Amniotic stem cell (primary cell): ENCODE results near the gene PTPN6.

Source experiments
- DNase-seq: peaks from one replicate; lab custom pipeline; 2025; lab: John Stamatoyannopoulos, UW

The PTPN6 gene

DNA sequence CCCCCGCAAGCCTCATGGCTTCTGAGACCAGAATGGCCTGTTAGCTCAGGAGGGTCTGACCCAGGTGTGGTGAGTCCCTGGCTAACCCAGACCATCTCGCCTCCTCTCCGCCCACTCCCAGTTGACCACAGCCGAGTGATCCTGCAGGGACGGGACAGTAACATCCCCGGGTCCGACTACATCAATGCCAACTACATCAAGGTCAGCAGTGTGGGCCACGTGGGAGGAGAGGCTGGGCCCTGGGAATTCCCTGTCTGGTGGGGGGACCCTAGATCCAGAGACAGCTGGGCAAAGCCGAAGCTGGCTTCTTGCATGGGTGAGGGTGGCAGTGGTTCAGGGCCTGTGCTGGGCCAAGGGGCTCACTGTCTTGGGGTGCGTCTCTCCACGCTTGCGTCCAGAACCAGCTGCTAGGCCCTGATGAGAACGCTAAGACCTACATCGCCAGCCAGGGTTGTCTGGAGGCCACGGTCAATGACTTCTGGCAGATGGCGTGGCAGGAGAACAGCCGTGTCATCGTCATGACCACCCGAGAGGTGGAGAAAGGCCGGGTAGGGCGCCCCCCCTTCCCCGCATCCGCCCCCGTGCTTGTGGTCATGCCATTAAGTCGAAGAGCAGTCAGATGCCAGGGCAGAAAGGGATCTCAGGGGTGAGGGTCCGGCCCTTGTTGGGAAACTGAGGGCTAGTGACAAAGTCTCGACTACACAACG lies 5.0 kb downstream of the PTPN6 start:
- no peak for DNase-seq

DNA sequence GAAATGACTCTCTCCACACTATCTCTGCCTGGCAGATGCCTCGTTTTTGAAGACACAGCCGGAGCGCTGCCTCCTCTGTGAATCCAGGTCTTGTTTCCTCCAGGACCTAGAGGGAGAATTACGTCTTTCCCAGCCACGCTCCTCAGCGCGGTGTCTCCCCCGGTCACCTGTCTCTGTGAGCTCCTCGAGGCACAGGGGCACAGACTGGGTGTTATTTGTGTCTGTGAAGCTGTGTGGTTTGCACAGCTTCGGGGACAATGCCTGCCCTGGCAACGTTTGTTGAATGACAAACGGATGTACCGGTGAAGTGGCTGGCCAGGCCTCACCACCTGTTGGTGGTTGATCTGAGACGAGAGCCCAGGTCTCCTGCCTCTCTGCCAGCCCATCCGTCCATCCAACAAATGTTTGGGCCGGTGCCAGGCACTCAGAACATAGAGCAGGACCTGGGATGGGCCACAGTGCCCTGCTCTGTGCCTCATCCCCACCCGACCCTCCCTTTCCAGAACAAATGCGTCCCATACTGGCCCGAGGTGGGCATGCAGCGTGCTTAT lies 6.1 kb downstream of the PTPN6 start:
- no peak for DNase-seq

DNA sequence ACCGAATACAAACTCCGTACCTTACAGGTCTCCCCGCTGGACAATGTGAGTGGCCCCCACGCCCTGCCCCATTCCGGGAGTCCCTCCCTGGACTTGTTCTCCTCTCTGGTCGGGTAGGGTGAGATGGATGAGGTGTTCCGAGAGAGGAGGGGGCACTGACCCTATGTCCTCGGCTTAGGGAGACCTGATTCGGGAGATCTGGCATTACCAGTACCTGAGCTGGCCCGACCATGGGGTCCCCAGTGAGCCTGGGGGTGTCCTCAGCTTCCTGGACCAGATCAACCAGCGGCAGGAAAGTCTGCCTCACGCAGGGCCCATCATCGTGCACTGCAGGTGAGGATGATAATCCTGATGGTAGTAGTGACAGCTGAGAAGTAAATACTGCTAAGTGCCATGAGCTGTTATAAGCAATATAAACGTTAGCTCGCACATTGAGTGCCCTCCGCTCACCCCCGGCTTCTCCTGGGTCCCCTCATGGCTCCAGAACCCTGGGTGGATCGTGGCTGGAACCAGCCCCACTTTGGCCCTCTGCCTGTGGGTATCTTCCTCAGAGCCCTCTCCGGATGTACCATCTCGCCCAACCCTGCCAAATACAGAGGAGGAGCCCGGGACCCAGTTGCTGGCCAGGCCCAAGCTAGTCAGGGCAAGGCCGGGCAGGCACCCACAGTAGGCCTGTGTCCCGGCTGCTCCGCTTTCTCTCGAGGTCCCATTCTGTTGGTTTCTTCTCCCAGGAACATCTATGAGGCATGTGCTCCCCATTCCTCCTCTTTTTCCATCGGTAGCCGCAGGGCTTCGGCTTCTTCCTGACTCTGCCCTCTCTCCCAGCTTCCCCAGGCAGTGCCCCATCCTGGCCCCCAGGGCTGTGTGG lies 6.8 kb downstream of the PTPN6 start:
- DNase-seq, result no peak

DNA sequence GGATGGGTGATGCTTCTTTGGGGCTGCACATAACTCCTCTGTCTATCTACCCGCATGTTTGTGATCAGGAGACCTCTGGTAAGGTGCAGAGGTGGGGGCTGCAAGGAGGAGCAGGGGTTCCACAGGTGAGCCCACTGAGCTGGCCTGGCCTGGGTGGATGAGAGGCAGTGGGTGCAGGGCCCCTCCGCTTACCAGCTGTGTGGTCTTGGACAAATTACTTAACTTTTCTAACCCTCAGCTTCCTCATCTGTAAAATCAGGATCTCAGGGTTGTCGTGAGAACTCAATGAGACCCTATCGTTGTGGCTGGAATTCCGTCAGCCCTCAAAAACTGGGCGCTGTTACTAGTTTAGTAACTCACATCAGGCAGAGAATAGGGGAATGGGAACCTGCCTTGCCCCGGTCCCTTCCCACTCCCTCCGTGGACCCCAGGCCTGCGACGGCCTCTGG lies 7.5 kb downstream of the PTPN6 start:
- DNase-seq, result no peak

DNA sequence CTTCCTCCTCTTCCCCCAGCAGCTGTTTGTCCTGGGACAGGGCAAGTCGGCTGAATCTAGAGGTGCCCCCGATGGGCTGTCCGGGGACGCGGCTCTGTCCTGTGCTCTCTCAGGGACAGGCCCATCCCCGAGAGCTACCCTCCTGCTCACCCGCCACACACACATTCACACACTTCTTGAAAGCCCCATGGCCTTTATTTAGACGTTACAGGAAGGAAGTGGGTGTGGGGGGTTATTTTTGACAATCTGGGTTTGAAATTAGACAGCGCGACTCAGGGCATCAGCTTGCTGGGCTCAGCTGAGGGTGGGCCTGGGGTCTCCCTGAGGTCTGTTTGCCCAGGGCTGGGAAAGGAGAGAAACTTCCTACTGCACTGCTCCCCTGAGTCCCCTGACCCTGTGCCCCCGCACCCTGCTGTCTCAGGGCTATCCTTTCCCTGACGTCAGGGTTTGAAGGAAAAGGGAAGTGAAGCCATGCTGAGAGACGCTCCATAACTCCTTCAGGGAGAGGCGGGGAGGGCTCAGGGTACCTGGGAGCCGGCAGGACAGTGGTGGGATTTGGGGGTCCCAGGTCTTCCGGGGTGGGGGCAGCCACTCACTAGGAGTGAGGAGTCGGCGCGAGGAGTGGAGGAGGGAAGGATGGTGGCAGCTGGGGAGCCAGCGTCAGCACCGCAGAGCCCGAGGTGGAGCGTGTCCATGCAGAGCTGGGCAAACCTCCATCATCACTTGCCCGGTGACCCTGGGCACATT lies 8.1 kb downstream of the PTPN6 start:
- no peak for DNase-seq

DNA sequence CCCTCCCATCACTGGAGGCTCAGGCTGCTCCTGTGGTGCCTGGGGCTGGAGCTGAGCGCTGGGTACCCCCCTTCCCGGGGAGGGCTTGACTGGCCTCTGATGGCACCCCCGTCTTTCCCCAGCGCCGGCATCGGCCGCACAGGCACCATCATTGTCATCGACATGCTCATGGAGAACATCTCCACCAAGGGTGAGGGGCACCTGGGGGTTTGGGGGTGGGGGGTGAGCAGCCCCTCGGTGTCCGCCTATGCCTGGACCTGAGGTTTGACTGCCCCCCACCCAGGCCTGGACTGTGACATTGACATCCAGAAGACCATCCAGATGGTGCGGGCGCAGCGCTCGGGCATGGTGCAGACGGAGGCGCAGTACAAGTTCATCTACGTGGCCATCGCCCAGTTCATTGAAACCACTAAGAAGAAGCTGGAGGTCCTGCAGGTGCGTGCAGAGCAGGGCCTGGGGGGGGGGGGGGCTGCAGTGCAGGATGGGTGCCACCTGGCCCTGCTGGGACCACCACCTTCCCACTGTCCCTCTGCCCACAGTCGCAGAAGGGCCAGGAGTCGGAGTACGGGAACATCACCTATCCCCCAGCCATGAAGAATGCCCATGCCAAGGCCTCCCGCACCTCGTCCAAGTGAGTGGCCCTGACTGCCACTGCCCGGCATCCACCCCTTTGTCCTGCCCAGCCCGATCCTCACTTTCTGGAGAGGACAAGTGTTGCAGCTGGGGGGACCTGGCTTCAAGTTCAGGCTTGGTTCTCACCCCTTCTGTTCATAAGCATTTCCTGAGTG lies 8.8 kb downstream of the PTPN6 start:
- no peak for DNase-seq

DNA sequence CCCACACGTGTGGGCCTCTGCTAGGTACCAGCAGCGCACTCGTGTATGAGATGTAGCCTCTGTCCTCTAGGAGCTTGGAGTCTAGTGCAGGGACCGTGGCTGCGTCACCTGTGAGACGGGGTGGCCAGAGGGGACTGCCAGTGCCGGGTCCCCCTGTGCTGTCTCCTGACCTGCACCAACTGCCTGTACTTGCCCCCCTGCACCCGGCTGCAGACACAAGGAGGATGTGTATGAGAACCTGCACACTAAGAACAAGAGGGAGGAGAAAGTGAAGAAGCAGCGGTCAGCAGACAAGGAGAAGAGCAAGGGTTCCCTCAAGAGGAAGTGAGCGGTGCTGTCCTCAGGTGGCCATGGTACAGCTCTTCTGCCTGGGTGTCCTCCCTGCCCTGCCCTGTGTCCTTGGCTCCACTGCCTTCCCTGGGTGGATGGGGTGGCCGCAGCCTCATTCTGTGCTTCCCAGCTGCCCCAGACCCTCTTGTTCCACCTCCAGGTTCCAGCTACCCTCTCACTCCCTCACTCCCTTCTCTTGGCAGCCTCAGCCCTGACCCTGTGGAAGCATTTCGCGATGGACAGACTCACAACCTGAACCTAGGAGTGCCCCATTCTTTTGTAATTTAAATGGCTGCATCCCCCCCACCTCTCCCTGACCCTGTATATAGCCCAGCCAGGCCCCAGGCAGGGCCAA lies 9.6 kb downstream of the PTPN6 start:
- DNase-seq, result no peak

DNA sequence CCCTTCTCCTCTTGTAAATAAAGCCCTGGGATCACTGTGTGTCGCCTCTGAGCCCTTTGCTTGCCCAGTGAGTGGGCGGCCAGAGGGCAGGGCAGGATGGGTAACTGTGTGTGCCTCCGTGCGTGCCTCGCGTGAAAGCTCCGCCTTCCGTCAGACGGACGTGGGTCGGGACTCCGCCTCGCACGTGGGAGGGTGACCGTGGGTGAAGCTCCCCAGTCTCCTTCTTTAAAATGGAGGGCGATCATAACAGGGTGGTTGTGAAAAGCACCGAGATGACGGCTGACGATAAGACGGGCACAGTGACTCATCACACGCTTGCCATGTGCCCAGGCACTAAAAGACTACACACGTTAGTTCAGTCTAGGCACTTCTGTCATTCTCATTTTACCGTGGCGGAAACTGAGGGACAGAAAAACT lies 10.1 kb downstream of the PTPN6 start:
- DNase-seq, result no peak

DNA sequence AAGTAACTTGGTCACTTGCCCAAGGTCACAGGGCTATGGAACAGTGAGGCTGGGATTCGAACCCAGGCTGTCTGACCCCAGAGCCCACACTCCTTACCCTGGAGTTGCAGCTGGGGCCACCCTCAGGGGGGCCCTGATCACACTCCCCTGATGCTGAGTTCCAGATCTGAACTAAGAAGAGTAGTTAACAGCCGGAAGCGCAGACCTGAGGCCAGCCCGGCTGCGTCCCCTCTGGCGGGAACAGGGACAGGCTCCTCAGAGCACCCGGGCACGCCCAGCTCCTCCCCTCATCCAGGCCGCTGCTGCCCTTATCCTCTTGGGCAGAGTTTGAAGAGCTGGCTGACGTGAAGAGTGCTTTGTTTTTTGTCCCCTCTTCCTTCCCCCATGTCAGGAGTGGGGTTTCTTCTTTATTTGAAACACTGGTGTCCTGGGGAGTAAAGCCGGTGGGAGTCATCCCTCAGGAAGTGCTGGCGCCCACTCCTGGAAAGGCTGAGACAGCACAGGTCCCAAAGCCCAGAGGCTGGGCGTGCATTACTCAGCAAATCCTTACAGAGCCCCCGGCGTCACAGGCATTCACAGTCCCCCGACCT lies 10.6 kb downstream of the PTPN6 start:
- DNase-seq, result peak; percentile 66

DNA sequence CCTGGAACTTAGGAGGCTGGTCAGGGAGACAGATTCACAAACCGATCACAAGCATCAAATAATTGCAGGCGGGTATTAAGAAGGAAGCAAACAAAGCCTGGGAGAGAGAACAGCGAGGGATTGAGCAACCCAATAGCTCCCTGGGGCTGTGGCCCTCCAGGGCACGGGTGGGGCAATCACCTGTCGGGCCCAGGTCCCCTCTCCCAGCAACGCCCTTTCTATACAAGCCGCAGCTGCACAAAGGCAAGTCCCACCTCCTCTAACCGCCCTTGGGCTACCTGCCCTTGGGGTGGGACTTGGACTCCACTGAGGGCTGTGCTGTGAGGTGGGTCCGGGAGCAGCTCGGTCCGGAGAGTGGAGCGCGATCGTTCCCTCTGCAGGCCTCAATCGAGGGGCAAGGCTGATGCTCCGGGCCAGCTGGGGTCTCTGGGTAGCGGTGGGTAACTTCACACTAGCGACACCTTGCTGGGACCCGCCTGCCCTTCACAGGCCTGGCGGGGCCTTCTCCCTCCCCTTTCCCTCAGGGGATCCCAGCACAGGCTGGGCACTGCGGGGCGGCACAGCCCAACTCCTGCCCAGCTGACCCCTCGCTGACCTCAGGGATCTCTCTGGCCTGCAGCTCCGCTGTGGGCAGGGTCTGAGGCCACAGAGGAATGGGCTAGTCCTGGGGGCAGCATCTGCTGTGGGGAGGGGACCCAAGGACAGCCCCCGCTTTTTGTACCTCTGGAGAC lies 11.3 kb downstream of the PTPN6 start:
- DNase-seq, result no peak

DNA sequence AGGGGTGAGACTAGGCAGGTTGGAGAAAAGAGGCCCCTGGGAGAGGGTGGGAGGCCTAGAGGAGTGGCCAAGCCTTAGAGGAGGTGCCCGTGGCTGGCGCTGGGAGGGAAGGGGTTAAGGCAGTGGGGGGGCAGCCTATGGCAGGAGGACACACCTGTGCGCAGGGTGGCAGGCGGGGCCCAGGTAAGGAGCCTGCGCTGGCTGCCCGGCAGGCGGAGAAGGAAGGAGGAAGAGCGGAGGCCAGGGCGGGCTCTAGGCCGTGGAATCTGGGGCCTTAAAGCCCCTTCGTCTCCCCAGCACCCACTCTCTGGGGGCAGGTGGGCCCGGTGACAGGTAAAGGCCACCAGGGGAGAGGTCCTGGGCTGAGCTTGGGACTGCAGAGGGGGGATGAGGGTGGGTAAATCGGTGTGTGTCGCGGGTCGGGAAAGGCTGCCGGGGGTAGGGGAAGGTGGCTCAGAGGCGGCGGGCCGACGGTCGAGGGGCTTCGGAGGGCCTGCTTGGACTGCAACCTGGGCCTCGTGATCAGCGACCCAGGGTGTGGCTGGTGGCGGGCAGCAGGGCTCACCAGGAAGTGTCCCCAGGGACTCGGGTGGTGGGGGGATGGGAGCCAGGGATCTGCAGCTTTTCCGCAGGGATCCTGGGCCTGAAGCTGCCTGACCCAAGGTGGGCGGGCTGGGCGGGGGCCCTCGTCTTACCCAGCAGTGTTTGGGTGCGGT lies 12.0 kb downstream of the PTPN6 start:
- DNase-seq, result no peak

DNA sequence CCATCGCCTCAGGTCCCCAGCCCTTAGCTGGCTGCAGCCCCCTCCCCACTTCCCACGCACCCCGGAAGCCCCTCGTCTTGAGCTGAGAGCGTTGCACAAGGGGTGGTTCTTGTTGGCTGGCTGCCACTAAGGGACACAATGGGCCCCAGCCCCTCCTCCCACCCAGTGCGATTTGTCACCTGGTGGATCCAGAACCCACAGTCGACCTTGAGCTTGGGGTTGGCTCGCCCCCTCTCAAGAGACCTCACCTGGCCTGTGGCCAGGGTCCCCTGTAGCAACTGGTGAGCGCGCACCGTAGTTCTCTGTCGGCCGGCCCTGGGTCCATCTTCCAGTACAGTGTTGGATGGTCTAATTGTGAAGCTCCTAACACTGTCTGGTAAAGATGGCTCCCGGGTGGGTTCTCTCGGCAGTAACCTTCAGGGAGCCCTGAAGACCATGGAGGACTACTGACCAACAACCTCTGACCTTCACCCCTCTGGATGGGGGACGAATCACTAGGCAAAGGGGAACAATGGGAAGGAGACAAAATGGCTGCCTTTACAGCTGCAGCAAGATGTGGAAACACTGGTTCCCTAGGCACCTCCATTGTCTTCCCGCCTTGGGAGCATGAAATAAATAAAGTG lies 12.7 kb downstream of the PTPN6 start:
- no peak for DNase-seq

DNA sequence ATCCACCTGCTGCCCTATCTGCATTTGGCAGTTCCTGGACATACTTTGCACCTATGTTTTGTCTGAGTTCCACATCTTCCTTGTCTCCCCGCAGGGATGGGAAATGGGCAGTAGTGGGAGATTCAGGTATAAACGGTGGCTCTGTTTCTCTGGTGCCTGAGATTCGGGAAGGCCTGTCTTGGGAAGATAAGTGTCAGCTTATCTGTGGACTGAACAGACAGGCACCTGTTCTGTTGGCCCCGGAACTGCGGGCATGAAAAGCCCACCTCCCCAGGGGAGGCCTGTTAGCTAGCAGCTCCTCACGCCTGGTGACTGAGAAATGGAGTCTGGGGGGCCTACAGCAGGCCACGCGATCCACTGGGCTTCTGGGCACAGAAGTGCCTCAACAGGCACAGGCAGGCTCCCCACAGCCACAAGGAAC lies 13.5 kb downstream of the PTPN6 start:
- DNase-seq, result no peak

DNA sequence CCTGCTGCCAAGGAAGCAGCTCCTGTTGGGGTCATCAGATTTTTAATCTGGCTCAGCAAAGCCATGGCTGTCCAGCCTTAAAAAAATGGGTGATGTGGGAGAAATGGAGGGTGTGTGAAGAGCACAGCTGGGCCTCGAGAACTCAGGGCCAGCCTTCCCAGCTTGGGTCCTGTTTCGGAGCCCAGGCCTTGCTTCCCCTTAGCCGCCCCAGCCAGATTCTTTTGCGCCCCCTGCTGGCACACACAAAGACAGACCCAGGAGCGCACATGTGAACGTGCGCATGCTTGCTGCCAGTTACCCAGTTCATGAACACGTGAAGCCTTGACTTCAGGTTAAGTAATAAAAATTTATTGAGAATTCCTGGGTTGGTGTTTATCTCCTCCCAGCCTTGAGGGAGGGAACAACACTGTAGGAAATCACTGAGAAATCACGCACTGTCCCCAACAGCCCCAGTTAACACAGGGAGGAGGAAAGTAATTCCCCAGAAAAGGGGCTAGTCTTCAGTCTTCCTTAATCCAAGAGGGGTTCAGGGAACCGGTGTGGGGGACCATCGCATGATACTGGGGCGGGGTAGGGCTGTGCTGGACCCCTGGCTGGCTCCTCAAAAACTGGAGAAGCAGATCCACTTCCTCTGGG lies 14.0 kb downstream of the PTPN6 start:
- DNase-seq, result peak; percentile 70

DNA sequence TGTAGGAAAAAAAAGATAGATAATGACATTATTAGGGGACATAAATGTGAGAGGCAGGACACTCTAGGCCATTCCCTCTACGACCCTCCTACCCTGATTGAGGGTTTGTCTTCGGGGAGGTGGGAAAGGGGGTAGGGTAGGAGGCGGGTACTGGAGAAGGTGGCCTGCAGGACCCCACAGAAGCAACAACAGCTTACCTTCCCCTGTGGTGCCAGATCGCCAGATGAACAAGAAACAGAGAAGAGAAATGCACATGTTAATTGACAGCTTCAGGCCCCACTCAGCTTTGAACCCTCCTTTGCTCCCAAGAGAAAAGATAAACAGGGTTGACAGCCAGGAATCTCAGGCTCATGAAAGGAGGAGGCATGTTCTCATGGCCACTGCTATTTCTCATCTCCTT lies 14.6 kb downstream of the PTPN6 start:
- no peak for DNase-seq

DNA sequence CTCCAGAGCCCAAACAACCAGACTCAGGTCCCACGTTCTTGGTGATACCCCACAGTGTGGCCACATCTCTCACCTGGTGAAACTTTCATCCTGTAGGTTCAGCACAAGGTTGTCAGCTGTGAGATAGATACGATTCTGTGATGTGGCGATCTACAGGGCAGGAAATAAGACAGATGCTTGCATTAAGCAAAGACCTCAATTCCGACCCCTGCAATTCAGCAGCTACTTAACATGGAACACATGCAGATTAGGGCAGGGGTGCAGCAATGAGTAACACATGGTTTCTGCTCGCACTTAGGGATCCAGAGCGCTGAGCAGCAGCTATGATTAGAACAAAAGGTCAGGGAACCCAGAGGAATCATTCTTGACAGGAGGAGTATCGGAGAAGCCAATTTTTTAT lies 15.2 kb downstream of the PTPN6 start:
- no peak for DNase-seq

DNA sequence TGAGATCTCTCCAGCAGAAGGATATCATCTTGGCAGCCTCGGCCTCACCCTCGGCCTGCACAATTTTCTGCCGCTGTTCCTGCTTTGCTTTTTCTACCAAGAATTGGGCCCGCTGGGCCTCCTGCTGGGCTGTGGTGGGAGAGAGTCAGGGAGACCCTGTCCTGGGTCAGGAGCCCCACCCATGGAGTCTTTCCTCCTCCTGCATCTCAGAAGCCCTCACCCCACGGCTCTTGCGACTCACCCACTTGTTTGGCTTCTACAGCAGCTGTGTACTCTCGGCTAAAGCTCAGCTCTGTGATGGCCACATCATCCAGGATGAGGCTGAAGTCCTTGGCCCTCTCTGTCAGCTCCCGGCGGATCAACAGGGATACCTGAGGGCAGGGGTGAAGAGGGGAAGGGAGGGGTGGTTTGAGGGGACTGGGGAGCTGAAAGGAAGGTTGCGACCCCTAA lies 16.5 kb downstream of the PTPN6 start:
- DNase-seq, result no peak

DNA sequence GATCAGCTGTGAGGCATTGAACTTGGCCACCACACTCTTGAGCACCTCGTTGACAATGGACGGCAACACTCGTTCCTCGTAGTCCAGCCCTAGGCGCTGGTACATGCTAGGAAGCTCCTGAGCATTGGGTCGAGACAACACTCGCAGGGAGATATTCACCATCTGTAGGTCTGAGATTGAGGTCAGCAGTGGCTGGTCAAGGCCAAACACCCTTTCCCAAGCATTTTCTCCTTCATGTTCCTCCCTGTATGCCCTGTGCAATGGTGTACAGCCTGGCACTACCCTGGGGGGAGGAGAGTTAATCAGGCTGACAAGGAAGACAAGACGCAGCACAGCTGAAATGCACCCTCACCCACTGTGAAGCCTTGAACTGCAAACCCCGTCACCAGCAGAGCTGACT lies 17.3 kb downstream of the PTPN6 start:
- no peak for DNase-seq
